NT2/D1 (cell line): ENCODE results near the gene CAMK2D.

Experiments
- YY1 ChIP-seq: IDR thresholded peaks from 2 replicates; pipeline ENCODE4 v1.6.1; 2011; ENCODE audit not compliant: insufficient read length, insufficient read depth
- ZNF274 ChIP-seq: IDR thresholded peaks from 2 replicates; pipeline ENCODE4 v1.6.1; 2011; ENCODE audit warnings: mild to moderate bottlenecking, low read depth, low read length

DNA sequence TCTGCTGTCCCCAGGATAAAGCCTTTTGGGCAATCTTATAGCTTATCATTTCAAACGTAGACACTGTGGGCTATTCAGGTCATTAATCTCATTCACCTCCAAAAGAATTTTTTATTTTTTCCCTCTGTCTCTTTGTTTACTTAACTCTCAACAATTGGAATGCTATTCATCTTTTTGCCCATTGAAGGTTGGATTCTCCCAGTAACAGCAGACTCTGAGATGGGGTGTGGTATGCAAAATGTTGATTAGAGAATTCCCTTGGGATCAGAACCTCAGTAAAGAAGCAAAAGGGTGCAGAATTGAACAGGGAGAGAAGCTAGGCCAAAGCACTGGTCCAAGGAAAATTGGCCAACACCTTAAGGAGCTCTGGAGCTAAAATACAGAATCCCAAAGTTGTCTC is 60.4 kb downstream of the CAMK2D start:
- TF ChIP-seq YY1 = no peak
- TF ChIP-seq ZNF274 = no peak
